Left renal cortex interstitium (tissue), 4 donors: ENCODE data around the gene TEDDM1. TPM values are rescaled to one million over a fixed set of nuclear protein-coding genes. Genes with fewer than 3 reads are reported as not detected.
A peak's percentile ranks its signal among the peaks of the same experiment; 100 is the strongest.

Experiments used
- DNase-seq, 4 donors: peaks; one replicate each; pipeline ENCODE4 v3.0.0-alpha.2; 2013; ENCODE audit warnings: low read depth in 4 of 4, low spot score in 2 of 4, missing footprints in 1 of 4
- polyA plus RNA-seq, 4 donors: library from polyadenylated mRNA; unstranded; fragments of 120-200 nt; gene quantifications; one replicate each; pipeline ENCODE4 v1.2.1, GENCODE V29; 2013; ENCODE audit not compliant: insufficient read length in 4 of 4

Gene TEDDM1
- polyA plus RNA-seq, 4 donors = 0.06 to 0.23 (median 0.13) TPM

DNA sequence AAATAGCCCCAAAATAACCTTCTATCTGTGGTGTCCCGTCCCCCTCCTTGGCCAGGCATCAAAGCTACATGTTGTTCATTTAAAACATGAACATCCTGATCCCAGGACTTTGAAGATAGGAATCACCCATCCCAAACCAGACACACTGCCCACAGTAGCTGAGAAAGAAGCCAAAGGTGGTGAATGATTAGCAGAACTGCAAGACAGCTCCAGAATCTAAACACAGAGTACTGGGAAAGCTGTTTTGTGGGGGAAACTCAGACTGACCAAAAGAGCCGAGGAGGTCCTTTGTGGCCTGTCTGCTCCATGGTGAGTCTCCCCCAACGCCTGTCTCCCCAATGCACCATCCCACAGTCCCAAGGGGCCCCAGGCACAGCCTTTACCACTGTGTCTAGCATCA lies 7.3 kb upstream of the TEDDM1 start:
- DNase-seq = no peak

GRCh38 chr1:182406012-182406411 lies 5.5 kb upstream of the TEDDM1 start:
- no peak for DNase-seq

DNA sequence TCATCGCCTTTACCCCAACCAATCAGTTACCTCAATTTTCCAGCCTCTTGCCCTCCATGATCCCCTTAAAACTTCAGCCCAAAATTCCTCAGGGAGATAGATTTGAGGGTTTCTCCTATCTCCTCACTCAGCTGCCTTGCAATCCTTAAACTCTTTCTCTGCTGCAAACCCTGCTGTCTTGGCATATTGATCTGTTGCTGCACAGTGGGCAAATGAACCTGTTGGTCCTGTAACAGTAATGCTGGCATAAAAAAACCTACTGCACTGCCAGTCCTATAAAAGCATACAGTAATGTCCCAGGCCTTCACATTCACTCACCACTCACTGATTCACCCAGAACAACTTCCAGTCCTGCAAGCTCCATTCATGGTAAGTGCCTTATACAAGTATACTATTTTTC lies 5.1 kb upstream of the TEDDM1 start:
- no peak for DNase-seq

DNA sequence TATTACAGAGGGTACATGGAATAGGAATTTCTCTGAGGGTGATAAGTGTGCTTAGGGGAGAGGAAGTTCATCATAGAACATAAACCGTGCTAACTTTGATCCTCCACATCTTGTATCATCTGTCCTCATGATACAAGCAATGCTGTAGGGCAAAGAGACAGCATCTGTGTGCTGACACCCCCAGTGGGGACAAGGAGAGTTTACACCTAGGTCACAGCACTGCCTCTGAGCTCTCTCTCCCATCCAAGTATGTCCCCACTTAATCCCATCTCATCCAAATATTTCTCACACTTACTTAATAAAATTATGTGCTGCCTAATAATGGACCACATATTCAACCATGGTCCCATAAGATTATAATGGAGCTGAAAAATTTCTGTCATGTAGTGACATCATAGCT lies 4.3 kb upstream of the TEDDM1 start:
- DNase-seq = no peak

- no peak for DNase-seq
Measured at GRCh38 chr1:182397653-182398393, 2.6 kb downstream of the TEDDM1 start.

- DNase-seq = no peak
Measured at GRCh38 chr1:182395906-182396305, 4.6 kb downstream of the TEDDM1 start.

- no peak for DNase-seq
Measured at GRCh38 chr1:182394055-182394775, 6.3 kb downstream of the TEDDM1 start.

DNA sequence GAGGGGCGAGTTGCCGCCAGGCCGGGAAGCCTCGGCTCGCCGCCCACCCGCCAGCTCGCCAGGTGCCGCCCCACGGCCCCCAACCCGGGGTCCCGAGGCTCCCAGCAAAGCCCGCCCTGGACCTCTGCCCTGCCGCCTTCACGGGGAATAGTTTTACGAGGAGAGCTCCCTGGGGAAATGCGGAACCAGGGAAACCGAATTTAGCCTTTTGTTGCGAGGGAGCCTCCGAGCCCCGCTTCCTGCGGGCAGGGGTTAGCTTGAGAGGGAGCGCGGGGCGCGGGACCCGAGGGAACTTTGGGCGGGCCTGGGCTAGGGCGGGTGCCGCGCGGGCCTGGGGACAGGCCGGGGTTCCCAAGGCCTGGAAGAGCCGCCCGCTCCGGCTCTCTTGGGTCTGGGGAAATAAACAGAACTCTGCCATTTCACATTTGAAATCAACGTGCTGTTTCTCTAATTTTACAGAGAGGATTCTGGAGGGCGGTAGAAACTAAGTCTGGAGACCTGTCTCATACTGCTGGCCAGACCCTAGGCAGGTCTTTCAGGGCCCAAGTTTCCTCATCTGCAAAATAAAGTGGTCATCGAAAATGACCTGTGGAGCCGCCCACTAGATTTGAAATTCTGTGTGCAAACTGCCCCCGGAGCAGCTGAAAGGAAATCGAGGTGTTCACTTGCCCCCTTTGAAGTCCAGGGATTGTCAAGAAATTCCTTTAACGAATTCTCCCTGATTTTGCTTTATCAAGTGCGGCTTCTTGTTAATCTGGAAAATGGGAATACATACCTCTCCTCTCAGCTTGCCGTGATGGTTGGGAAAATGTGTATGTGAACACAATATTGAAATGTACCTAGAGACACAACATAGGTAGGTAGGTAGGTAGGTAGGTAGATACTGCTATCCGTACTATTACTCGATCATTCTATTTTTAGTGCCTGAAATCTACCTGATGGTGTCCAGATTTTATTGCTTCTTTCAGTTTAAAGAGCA lies 8.1 kb downstream of the TEDDM1 start:
- DNase-seq = no peak

GRCh38 chr1:182391362-182392049 lies 9.0 kb downstream of the TEDDM1 start, which contains the start of gene GLUL:
TSS of gene GLUL (minus strand) at chr1:182391790. CDS start at chr1:182388737, 3,053 bp downstream.
- DNase-seq = peak; percentile 82 to 90 (median 89)

DNA sequence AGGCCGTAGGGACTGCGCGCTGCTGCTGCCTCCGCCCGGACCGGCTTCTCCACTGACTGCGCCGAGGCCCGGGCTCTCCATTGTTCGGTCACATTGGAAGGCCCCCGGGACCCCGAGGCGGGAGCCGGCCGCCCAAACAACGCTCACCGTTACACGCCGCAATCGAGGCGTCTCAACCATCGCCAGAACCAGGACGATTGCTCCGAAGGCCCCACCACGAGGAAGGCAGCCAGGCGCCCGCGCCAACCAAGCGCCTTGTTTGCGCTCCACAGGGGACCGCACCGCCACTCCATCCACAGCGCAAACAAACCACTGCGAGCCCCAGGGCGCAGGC lies 9.5 kb downstream of the TEDDM1 start:
- no peak for DNase-seq

- no peak for DNase-seq
Measured at GRCh38 chr1:182389619-182390047, 10.8 kb downstream of the TEDDM1 start.

DNA sequence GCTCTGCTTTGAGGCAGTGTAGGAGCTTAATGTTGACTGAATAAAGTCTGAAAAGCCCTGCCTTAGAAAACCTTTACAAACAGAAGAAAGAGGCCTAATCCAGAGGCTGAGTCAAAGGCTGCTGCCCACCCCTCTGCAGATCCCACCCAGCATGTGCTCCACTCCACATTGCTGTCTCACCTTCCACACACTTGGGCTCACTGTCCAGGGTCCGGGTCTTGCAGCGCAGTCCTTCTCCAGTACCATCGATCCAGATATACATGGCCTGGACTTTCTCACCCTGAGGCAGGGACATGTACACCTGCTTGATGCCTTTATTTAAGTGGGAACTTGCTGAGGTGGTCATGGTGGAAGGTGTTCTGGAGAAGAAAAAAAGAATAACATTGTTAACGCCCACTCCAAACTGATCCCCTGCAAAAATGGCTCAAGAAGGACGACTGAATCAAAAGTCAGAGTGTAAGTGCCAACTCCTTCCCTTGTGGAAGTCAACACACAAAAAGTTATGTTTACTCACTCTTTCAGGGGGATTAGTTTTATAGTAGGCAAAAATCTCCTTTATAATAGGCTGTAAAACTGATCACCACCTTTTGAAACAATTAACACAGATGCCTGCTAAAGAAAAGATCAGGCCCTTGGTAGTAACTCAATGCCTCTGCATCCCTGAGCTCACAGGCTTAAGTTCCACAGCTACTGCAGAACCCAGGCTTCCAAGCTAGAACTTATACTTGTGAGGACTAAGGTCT lies 11.9 kb downstream of the TEDDM1 start:
- no peak for DNase-seq

GRCh38 chr1:182387566-182387965 lies 12.9 kb downstream of the TEDDM1 start:
- no peak for DNase-seq

DNA sequence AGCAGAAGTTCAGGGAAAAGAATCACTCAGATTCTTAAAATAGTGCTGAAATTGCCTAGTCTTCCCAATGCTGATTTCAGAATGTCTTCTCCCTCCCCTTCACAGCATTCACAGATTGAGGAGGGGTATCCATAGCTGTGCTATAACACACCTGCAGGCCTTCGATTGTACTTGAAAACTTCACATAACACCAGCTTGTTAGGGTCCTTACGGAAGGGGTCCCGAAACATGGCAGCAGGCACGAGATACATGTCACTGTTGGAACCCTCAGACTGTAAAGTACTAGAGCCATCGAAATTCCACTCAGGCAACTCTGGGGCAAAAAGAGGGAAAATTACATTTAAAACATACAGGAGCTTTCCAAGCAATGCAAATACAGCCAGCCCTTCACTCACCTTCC lies 13.5 kb downstream of the TEDDM1 start:
- DNase-seq = no peak

DNA sequence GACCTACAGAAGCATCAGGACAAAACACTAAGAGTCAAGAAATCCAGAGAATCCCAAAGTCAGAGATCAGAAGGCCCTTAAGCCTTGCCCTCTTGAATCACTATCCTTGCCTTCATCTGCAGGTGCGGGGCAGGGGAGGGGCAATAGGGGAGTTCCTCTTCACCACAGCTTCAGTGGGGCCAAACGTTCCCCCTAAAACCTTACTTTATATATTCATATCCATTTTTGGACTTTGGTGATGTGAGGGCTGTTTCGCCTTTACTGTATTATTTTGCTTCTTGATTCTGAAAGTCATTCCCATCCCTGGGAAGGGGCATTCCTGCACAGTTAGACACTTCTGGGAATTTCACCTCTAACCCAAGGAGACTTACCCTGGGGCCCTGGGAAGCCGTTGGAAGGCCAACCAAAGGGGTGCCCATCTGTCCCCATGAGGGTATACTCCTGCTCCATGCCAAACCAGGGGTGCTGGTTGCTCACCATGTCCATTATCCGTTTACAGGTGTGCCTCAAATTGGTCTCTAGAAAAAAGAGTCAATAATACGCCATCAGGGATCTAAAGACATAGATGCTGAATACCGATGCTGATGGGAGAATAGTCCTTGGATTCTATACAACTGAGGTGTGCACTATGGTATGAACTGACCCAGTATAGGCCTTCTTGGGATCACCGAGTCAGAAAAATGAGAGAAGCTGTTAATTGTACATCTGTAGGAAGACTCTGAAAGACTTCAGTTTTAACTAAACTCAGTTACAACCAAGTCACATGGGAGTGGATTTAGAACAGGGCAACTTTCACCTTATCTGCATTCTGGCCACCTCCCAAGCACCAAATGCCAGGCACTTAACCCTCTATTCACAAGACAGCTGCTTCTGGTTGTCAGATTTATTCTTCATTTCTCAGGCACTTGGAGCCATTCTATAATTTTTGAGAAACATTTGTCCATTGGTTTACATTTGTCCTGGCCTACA lies 14.3 kb downstream of the TEDDM1 start:
- no peak for DNase-seq

DNA sequence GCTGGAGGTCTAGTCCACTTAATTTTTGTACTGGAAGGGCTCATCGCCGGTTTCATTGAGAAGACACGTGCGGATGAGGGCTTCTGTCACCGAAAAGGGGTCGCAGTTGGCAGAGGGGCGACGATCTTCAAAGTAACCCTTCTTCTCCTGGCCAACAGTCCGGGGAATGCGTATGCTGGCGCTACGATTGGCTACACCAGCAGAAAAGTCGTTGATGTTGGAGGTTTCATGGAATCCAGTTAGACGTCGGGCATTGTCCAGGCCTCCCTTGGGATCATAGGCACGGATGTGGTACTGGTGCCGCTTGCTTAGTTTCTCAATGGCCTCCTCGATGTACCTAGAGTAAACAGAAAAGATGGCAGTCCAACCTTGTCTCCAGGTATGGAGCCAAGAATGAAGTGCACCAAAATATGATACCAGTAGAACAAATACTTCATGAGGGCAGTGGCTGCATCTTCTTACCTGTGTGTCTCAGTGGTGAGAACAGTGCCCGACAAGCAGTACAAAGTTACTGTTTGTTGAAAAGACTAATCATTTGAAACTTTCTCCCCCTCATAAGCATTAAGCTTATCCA lies 16.0 kb downstream of the TEDDM1 start:
- no peak for DNase-seq

DNA sequence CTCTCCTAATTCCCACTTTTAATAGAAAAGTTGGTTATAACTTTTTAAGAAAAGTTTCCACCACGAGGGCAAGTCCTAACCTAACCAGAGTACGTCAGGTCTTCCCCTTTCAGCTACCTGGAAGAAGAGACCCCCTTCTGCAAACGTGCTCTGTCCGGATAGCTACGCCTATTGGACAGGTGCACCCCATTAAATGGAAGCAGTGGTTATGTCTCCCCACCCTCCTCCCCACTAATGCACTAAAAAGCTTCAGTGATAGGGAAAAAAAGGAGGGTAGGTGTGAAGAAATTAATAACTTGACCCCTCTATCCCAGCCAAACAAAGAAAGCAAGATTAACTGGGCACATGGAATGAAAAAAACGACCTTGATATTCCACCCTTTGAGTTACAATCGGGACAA lies 16.5 kb downstream of the TEDDM1 start:
- no peak for DNase-seq

- DNase-seq = no peak
Measured at GRCh38 chr1:182383037-182383661, 17.3 kb downstream of the TEDDM1 start.
